Vagina (tissue), 2 donors: ENCODE measurements around the gene FOXO6. TPM values are rescaled to one million over a fixed set of nuclear protein-coding genes. Genes with fewer than 3 reads are reported as not detected.
A peak's percentile ranks its signal among the peaks of the same experiment; 100 is the strongest.

Source experiments
- DNase-seq, 2 donors: peaks; one replicate each; pipeline ENCODE4 v3.0.0-alpha.2; 2017; ENCODE audit errors: extremely low spot score in 2 of 2
- H3K27ac ChIP-seq: fragments of 200-600 bp; sonication (generic); one replicate; pipeline ENCODE4 v1.5.1; 2019
- H3K27me3 ChIP-seq: fragments of 200-600 bp; sonication (generic); one replicate; pipeline ENCODE4 v1.5.1; 2019
- H3K36me3 ChIP-seq, 2 donors: fragments of 200-600 bp; sonication (generic); one replicate each; pipeline ENCODE4 v1.5.1; 2017 to 2019
- H3K4me1 ChIP-seq: fragments of 200-600 bp; sonication (generic); one replicate; pipeline ENCODE4 v1.5.1; 2019
- H3K4me3 ChIP-seq, 2 donors: fragments of 200-600 bp; sonication (generic); 1 replicate in 1 of 2; 2 replicates in 1 of 2; pipeline ENCODE4 v1.5.1; 2016 to 2019
- H3K9me3 ChIP-seq: fragments of 200-600 bp; sonication (generic); one replicate; pipeline ENCODE4 v1.5.1; 2019
- CTCF ChIP-seq, 3 experiments: fragments of 450-650 bp in 2 of 3; fragments of 200-600 bp in 1 of 3; sonication (generic) in 1 of 3; IDR thresholded peaks; one replicate each; pipeline ENCODE4 v1.5.1; 2017 to 2019; ENCODE audit warnings: antibody characterized with exemption in 3 of 3, mild to moderate bottlenecking in 2 of 3, moderate library complexity in 2 of 3
- POLR2A ChIP-seq, 2 donors: fragments of 450-650 bp; IDR thresholded peaks; one replicate each; pipeline ENCODE4 v1.6.1; 2017; ENCODE audit warnings: antibody characterized with exemption in 2 of 2, mild to moderate bottlenecking in 2 of 2, moderate library complexity in 2 of 2
- POLR2AphosphoS5 ChIP-seq, 2 donors: sonication (generic); formaldehyde crosslinking; IDR thresholded peaks; one replicate each; pipeline ENCODE4 v1.9.0; 2017; ENCODE audit warnings: antibody characterized with exemption in 2 of 2, mild to moderate bottlenecking in 2 of 2, low read depth in 1 of 2; ENCODE audit not compliant: insufficient read depth in 1 of 2
- intact Hi-C: fragments of 100-400 bp; cut with DNase I; formaldehyde crosslinking; loops from one replicate; pipeline ENCODE4 v1.15.1; 2023
- total RNA-seq: library from RNA; depleted of rRNA; stranded (reverse); fragments of >200 nt; gene quantifications from one replicate; pipeline ENCODE4 v1.2.3, GENCODE V29; 2016

FOXO6 gene
- total RNA-seq, 1 donor from 2014 or later: 1.7 TPM

GRCh38 chr1:41356752-41357151, 4.5 kb upstream of the FOXO6 start:
- DNase-seq: peak; percentile 10 to 28
- Histone ChIP-seq H3K36me3 (no peaks in the 10 kb centered on the region), H3K27ac (no peak overlapping the region), H3K9me3 (no peaks in the 10 kb centered on the region), H3K4me1 (peaks cover 28% of the 10 kb centered on the region), H3K27me3 (no peaks in the 10 kb centered on the region), H3K4me3 (no peak overlapping the region)
- intact Hi-C loops: no loop called here
- TF ChIP-seq POLR2A (IDR thresholded peaks at IDR 0.05) (no peak), POLR2AphosphoS5 (IDR thresholded peaks at IDR 0.05; ENCODE audit: insufficient read depth in 1 of 2, low read depth in 1 of 2) (no peak), CTCF (IDR thresholded peaks at IDR 0.05) (no peak)

- no peaks in the 10 kb centered on the region for H3K27me3 ChIP-seq
- peak; percentile 77 to 85 for DNase-seq
- H3K4me3 ChIP-seq: no peak overlapping the region
- no peaks in the 10 kb centered on the region for H3K9me3 ChIP-seq
- no peak overlapping the region for H3K27ac ChIP-seq
- intact Hi-C loops: no loop called here
- H3K4me1 ChIP-seq: peaks cover 36% of the 10 kb centered on the region
- H3K36me3 ChIP-seq: no peaks in the 10 kb centered on the region
- TF ChIP-seq POLR2AphosphoS5 (IDR thresholded peaks at IDR 0.05; ENCODE audit: insufficient read depth in 1 of 2, low read depth in 1 of 2) (no peak), CTCF (IDR thresholded peaks at IDR 0.05) (no peak), POLR2A (IDR thresholded peaks at IDR 0.05) (no peak)
Measured at GRCh38 chr1:41357451-41358101, 3.7 kb upstream of the FOXO6 start.

GRCh38 chr1:41358131-41359021, 2.9 kb upstream of the FOXO6 start:
- Histone ChIP-seq H3K9me3 (no peaks in the 10 kb centered on the region), H3K27ac (no peak overlapping the region), H3K27me3 (no peaks in the 10 kb centered on the region), H3K36me3 (no peaks in the 10 kb centered on the region), H3K4me1 (peaks cover 42% of the 10 kb centered on the region), H3K4me3 (no peak overlapping the region)
- TF ChIP-seq POLR2A (IDR thresholded peaks at IDR 0.05) (no peak), POLR2AphosphoS5 (IDR thresholded peaks at IDR 0.05; ENCODE audit: insufficient read depth in 1 of 2, low read depth in 1 of 2) (no peak), CTCF (IDR thresholded peaks at IDR 0.05) (no peak)
- DNase-seq: peak; percentile 84 to 93
- intact Hi-C loops: no loop called here

- intact Hi-C loops: no loop called here
- no peak for TF ChIP-seq POLR2A (IDR thresholded peaks at IDR 0.05)
- TF ChIP-seq CTCF (IDR thresholded peaks at IDR 0.05): no peak
- TF ChIP-seq POLR2AphosphoS5 (IDR thresholded peaks at IDR 0.05; ENCODE audit: insufficient read depth in 1 of 2, low read depth in 1 of 2): no peak
- Histone ChIP-seq H3K4me1 (peaks cover 42% of the 10 kb centered on the region), H3K27me3 (no peaks in the 10 kb centered on the region), H3K36me3 (no peaks in the 10 kb centered on the region), H3K27ac (no peak overlapping the region), H3K4me3 (no peak overlapping the region), H3K9me3 (no peaks in the 10 kb centered on the region)
- peak in 1 of 2 donors; percentile 87 for DNase-seq
Measured at GRCh38 chr1:41359211-41360073, 1.8 kb upstream of the FOXO6 start.
